ENCODE results near the gene EPB41L3. TPM values are rescaled to one million over a fixed set of nuclear protein-coding genes. Genes with fewer than 3 reads are reported as not detected.
"Not testable (repeated sequence)": the region's sequence is repeated elsewhere in the genome, so short reads cannot be mapped to it uniquely, and the experiment has no call there.

EPB41L3 gene
- total and polyA plus RNA-seq, 3 donors from 2014 or later, result 152 to 403 (median 274) TPM

DNA sequence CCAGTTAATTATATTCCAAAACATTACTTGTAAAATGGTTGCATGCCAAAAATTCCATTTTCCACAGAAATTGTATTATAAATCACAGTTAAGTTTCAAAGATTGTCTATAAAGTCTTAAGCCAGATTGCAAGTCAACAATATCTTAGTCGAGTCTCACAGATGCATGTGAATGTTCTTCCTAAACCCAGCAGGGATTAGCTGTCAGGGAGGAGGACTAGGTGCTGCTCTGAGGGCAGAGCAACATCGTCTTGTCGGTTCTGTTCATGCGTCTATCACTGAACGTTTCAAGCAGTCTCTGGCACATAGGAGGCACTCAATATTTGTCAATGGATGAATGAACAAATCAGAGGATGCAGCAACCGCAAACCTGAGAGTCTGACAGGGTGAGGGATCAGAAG, 27.0 kb downstream of the EPB41L3 start:
- intact Hi-C loops (cut with DNase I; ENCODE audit: low total_unique reads), result no loop called here
- Histone ChIP-seq H3K4me1 (peaks cover 35% of the 10 kb centered on the region), H3K4me3 (no peak overlapping the region), H3K9me3 (no peaks in the 10 kb centered on the region), H3K36me3 (ENCODE audit: low read depth, missing control alignments) (no peaks in the 10 kb centered on the region), H3K27me3 (no peaks in the 10 kb centered on the region), H3K27ac (no peak overlapping the region)
- WGBS, 2 donors, result 71 to 81% methylated on average over 6 of the region's 6 CpGs
- TF ChIP-seq CTCF (IDR thresholded peaks at IDR 0.05) (no peak), POLR2A (IDR thresholded peaks at IDR 0.05) (no peak)
- DNase-seq, result no peak

- TF ChIP-seq CTCF (IDR thresholded peaks at IDR 0.05), result no peak
- no peak for TF ChIP-seq POLR2A (IDR thresholded peaks at IDR 0.05)
- WGBS, 2 donors, result 57 to 59% methylated on average over 3 of the region's 3 CpGs
- H3K27me3 ChIP-seq, result no peaks in the 10 kb centered on the region
- H3K36me3 ChIP-seq (ENCODE audit: low read depth, missing control alignments), result no peaks in the 10 kb centered on the region
- H3K4me1 ChIP-seq, result peaks cover 31% of the 10 kb centered on the region
- H3K27ac ChIP-seq, result no peak overlapping the region
- intact Hi-C loops (cut with DNase I; ENCODE audit: low total_unique reads), result no loop called here
- no peak overlapping the region for H3K4me3 ChIP-seq
- no peaks in the 10 kb centered on the region for H3K9me3 ChIP-seq
- DNase-seq, result no peak
Measured at GRCh38 chr18:5515011-5515784, 28.6 kb downstream of the EPB41L3 start.

DNA sequence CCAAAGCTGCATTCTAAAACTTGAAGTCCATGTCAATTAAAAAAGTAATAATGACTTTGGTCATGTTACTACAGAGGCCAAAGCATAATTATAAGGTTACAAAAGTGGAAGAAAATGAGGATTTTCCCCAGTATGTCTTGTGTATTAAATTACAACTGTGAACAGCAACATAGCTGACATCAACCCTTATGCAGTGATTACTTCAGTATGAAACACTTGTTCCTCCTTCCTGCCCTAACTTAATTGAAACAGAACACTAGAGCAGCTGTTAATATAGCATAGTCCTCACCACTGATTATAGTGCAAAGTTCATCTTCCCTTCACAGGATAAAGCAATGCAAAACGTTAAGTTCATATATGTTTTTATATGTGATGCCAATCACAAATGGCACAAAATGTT, 29.9 kb downstream of the EPB41L3 start:
- no peaks in the 10 kb centered on the region for H3K9me3 ChIP-seq
- WGBS, 2 donors, result 54 to 63% methylated on average over 1 of the region's 1 CpG
- intact Hi-C loops (cut with DNase I; ENCODE audit: low total_unique reads), result no loop called here
- no peaks in the 10 kb centered on the region for H3K36me3 ChIP-seq (ENCODE audit: low read depth, missing control alignments)
- H3K4me1 ChIP-seq, result peaks cover 24% of the 10 kb centered on the region
- TF ChIP-seq CTCF (IDR thresholded peaks at IDR 0.05), result no peak
- no peak for TF ChIP-seq POLR2A (IDR thresholded peaks at IDR 0.05)
- no peak overlapping the region for H3K4me3 ChIP-seq
- no peak for DNase-seq
- H3K27me3 ChIP-seq, result no peaks in the 10 kb centered on the region
- no peak overlapping the region for H3K27ac ChIP-seq

DNA sequence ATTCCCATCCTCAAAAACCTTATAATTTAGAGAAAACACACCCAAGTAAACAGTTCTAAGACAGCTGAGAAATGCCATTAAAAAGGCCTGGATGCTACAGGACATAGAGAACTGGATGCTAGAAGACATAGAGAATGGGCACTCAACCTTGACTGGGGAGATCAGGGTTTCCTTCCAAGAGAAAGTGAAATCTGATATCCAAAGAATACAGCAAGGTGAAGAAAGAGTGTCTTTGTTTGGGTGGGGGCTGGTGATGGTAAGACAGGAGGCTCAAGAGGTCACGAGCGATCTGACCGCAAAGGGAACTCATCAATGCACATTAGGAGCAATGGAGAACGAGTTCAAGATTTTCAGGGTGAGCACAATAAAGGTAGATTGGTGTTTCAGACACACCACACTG, 31.6 kb downstream of the EPB41L3 start:
- peaks cover 14% of the 10 kb centered on the region for H3K4me1 ChIP-seq
- TF ChIP-seq POLR2A (IDR thresholded peaks at IDR 0.05) (no peak), CTCF (IDR thresholded peaks at IDR 0.05) (no peak)

DNA sequence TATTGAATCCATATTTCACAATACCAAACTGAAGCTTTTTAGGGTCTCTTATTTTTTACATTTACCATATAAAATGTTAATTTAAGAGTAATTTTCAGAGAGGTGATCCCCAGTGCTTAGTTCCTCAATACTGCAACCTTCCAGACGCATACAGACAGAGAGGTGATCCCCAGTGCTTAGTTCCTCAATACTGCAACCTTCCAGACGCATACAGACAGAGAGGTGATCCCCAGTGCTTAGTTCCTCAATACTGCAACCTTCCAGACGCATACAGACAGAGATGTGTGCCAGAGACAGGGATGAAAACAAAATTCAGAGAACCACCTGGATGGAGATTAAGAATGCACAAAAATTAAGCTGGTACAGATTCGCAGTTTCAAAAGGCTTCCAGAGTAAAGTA, 32.3 kb downstream of the EPB41L3 start:
- H3K9me3 ChIP-seq; DNase-seq; H3K27me3 ChIP-seq; H3K4me3 ChIP-seq; H3K27ac ChIP-seq; intact Hi-C loops (cut with DNase I; ENCODE audit: low total_unique reads); H3K36me3 ChIP-seq (ENCODE audit: low read depth, missing control alignments): not testable (repeated sequence)
- 82 to 84% methylated on average over 4 of the region's 4 CpGs for WGBS, 2 donors
- peaks cover 14% of the 10 kb centered on the region for H3K4me1 ChIP-seq

More for the DNA sequence above, 31.6 kb downstream of the EPB41L3 start:
- WGBS, 2 donors, result 87 to 90% methylated on average over 4 of the region's 4 CpGs
- DNase-seq, result no peak
- Histone ChIP-seq H3K4me3 (no peak overlapping the region), H3K27me3 (no peaks in the 10 kb centered on the region), H3K9me3 (no peaks in the 10 kb centered on the region), H3K27ac (no peak overlapping the region), H3K36me3 (ENCODE audit: low read depth, missing control alignments) (no peaks in the 10 kb centered on the region)
- intact Hi-C loops (cut with DNase I; ENCODE audit: low total_unique reads), result no loop called here
